Neural crest cell (in vitro differentiated cells): Measurements from ENCODE around the gene MARK2. TPM values are rescaled to one million over a fixed set of nuclear protein-coding genes. Genes with fewer than 3 reads are reported as not detected.
A peak's percentile ranks its signal among the peaks of the same experiment; 100 is the strongest.

Experiments used
- DNase-seq: peaks from one replicate; pipeline ENCODE4 v3.0.0; 2021; ENCODE audit warnings: low read depth, mixed read lengths, low spot score
- H3K27ac Mint-ChIP-seq: one replicate; pipeline ENCODE4 v1.8.0; 2021; ENCODE audit warnings: mild to moderate bottlenecking, mixed read lengths; ENCODE audit not compliant: unreplicated experiment
- H3K27me3 Mint-ChIP-seq: 2 replicates; pipeline ENCODE4 v1.8.0; 2021; ENCODE audit warnings: low read depth, mild to moderate bottlenecking, mixed read lengths
- H3K36me3 Mint-ChIP-seq: 2 replicates; pipeline ENCODE4 v1.8.0; 2021; ENCODE audit warnings: low read depth, mild to moderate bottlenecking, mixed read lengths
- H3K4me1 Mint-ChIP-seq: 2 replicates; pipeline ENCODE4 v1.8.0; 2021; ENCODE audit warnings: mixed read lengths
- H3K4me3 Mint-ChIP-seq: one replicate; pipeline ENCODE4 v1.8.0; 2021; ENCODE audit warnings: mild to moderate bottlenecking, mixed read lengths
- H3K9me3 Mint-ChIP-seq: 2 replicates; pipeline ENCODE4 v1.8.0; 2021; ENCODE audit warnings: mixed read lengths
- CTCF ChIP-seq: fragments of 200-600 bp; sonication (generic); conservative IDR thresholded peaks from 2 replicates; pipeline ENCODE4 v1.5.0; 2021; ENCODE audit warnings: antibody characterized with exemption, mild to moderate bottlenecking
- total RNA-seq: library from RNA; stranded (reverse); gene quantifications from 2 replicates; pipeline ENCODE4 v1.2.1, GENCODE V29; 2021

MARK2 gene
- total RNA-seq, 1 donor from 2014 or later, result 42.4 TPM

- no peaks in the 10 kb centered on the region for H3K36me3 Mint-ChIP-seq
- DNase-seq, result peak; percentile 68
- no peaks in the 10 kb centered on the region for H3K9me3 Mint-ChIP-seq
- H3K27ac Mint-ChIP-seq, result peak overlapping the region; percentile 96
- peaks cover 7% of the 10 kb centered on the region for H3K27me3 Mint-ChIP-seq
- H3K4me3 Mint-ChIP-seq, result peak overlapping the region; percentile 92
- H3K4me1 Mint-ChIP-seq, result peaks cover 28% of the 10 kb centered on the region
- TF ChIP-seq CTCF, result no peak
Observed at GRCh38 chr11:63919267-63920125, 80.6 kb downstream of the MARK2 start.

GRCh38 chr11:63920126-63920938 is 81.4 kb downstream of the MARK2 start:
- peak; percentile 24 for DNase-seq
- no peak overlapping the region for H3K27ac Mint-ChIP-seq
- peaks cover 24% of the 10 kb centered on the region for H3K4me1 Mint-ChIP-seq

GRCh38 chr11:63920939-63921417 is 82.1 kb downstream of the MARK2 start:
- DNase-seq, result no peak

More at GRCh38 chr11:63920126-63920938, 81.4 kb downstream of the MARK2 start:
- no peaks in the 10 kb centered on the region for H3K36me3 Mint-ChIP-seq
- peak overlapping the region; percentile 78 for H3K4me3 Mint-ChIP-seq
- no peak for TF ChIP-seq CTCF
- peaks cover 7% of the 10 kb centered on the region for H3K27me3 Mint-ChIP-seq
- H3K9me3 Mint-ChIP-seq, result no peaks in the 10 kb centered on the region

GRCh38 chr11:63922673-63923192 is 83.8 kb downstream of the MARK2 start:
- H3K36me3 Mint-ChIP-seq, result no peaks in the 10 kb centered on the region
- peak overlapping the region; percentile 52 for H3K4me3 Mint-ChIP-seq
- TF ChIP-seq CTCF, result no peak
- peaks cover 21% of the 10 kb centered on the region for H3K4me1 Mint-ChIP-seq
- H3K27ac Mint-ChIP-seq, result no peak overlapping the region
- DNase-seq, result no peak
- H3K9me3 Mint-ChIP-seq, result no peaks in the 10 kb centered on the region
- H3K27me3 Mint-ChIP-seq, result peaks cover 4% of the 10 kb centered on the region

More at GRCh38 chr11:63920939-63921417, 82.1 kb downstream of the MARK2 start:
- Mint-ChIP-seq H3K27ac (no peak overlapping the region), H3K36me3 (no peaks in the 10 kb centered on the region), H3K4me3 (peak overlapping the region; percentile 67), H3K4me1 (peaks cover 24% of the 10 kb centered on the region), H3K27me3 (peaks cover 7% of the 10 kb centered on the region), H3K9me3 (no peaks in the 10 kb centered on the region)
- peak; percentile 64 for TF ChIP-seq CTCF

- Mint-ChIP-seq H3K27me3 (peaks cover 4% of the 10 kb centered on the region), H3K4me3 (peak overlapping the region; percentile 44), H3K9me3 (no peaks in the 10 kb centered on the region), H3K27ac (no peak overlapping the region), H3K4me1 (peaks cover 19% of the 10 kb centered on the region), H3K36me3 (no peaks in the 10 kb centered on the region)
- no peak for DNase-seq
- TF ChIP-seq CTCF, result no peak
Observed at GRCh38 chr11:63923319-63923718, 84.4 kb downstream of the MARK2 start.
